NCI-H1694 treated with DMSO at 0.1 percent for 48 hours (cell line): ENCODE results near the gene PLCB1.

Source experiments
- DNase-seq: peaks from one replicate; lab custom pipeline; 2025; lab: John Stamatoyannopoulos, UW

Gene PLCB1

DNA sequence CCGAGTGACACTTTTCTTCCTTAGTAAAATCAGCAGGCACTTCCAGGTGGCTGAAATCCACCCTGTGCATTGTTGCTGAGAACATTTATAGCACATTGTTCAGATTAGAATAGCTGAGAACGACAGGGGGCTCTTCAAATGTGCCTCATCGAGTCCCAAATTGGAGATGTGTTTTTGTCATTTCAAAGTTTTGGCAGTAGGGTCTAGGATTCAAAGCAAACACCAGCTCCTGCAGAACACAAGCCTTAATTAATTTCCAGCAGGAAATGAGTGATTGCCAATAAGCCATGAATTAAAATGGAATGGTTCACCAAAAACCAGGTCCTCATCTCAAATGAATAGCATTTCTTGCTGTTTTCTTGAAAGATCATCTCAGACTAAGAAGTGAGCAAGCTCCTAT lies 171.6 kb downstream of the PLCB1 start:
- no peak for DNase-seq

- no peak for DNase-seq
Observed at GRCh38 chr20:8304124-8304816, 172.2 kb downstream of the PLCB1 start.

GRCh38 chr20:8305449-8305978 lies 173.4 kb downstream of the PLCB1 start:
- no peak for DNase-seq

GRCh38 chr20:8306937-8307336 lies 174.9 kb downstream of the PLCB1 start:
- DNase-seq: no peak

- DNase-seq: no peak
Observed at GRCh38 chr20:8309634-8310033, 177.6 kb downstream of the PLCB1 start.

- no peak for DNase-seq
Observed at GRCh38 chr20:8310618-8311017, 178.6 kb downstream of the PLCB1 start.

GRCh38 chr20:8313073-8313472 lies 181.0 kb downstream of the PLCB1 start:
- DNase-seq: no peak

DNA sequence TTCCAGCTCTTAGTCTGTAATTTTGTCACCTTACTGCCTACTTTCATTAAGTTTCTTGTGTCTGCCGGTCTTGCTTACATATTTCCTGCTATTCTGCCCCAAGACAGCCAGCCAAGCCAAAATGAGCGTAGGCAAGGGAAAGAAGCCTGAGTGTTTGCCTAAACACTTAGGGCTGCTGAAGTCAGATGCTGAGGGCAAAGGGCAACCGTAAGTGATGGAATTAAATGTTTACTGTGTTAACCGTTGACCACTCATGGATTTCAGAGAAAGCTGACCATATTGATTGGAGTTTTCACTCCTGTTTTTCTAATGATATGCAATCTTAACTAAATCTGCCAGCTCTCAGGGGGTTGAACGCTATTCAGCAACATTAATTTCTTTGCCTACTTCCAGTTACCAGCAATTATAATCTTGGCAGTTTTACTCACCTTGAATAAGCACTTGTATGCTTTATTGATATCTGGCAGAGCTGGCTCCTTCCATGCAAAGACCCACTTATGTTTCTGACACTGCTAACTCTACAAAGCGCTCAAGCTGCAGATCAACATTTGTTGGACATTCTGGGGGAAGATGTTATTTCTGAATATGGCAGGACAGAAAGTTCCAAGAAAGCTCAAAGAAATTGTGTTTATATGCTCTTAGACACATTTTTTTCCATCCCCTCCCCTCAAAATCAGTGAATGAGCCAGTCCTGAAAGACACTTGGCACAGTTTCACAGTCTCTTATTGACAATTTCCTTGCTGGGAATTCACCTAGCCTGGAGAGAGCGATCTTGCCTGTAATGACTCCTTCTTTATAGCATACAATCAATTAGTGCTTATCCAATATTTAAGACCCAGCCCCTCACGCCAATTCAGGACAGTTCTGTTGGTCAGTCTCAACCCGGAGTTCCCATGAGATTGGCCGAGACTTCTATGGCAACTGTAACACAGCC lies 183.8 kb downstream of the PLCB1 start:
- DNase-seq: no peak

DNA sequence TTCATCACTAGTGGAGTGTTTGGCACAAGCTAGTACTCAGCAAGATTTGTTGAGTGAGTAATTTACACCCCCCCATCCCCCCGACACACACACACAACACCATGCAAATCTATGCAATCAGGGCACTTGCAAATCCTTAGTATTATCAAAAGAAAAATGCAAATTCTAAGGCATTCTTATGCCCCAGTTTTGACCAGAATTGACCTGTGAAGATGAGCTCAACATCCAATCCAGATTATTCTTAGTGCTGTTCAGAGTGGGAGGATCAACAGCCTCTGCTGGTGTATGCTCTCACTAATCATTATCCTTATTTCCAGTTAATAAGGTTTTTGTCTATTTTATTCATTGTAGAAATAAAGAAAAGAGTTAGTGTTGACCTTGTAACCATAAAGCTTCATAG lies 185.4 kb downstream of the PLCB1 start:
- DNase-seq: no peak

DNA sequence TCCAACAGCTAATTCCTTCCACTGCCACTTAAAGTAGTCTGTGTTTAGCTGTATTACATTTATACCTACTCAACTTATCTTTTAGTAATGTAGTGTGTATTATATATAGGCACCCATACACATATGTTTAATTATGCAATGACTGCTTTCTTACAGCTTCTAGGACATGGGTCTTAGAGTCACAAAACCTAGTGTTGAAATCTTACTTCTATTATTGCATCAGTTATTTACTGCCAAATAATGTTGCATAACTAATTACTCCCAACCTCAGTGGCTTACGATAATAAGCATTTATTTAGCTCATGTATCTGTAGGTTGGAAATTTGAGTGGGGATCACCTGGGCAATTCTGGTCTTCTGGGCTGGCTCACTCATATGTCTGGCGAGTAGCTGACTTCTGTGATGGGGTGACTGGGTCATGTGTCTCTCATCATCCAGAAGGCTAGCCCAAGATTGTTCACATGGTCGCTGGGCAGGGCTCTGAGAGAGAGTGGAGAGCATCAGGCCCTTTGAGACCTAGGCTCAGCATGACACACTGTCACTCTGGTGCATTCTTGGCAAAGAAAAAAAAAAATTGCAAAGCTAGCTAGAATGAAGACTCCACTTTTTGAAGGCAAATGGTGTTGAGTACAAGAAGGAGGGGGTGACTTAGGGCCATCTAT lies 187.0 kb downstream of the PLCB1 start:
- no peak for DNase-seq

GRCh38 chr20:8320306-8320705 lies 188.2 kb downstream of the PLCB1 start:
- no peak for DNase-seq

DNA sequence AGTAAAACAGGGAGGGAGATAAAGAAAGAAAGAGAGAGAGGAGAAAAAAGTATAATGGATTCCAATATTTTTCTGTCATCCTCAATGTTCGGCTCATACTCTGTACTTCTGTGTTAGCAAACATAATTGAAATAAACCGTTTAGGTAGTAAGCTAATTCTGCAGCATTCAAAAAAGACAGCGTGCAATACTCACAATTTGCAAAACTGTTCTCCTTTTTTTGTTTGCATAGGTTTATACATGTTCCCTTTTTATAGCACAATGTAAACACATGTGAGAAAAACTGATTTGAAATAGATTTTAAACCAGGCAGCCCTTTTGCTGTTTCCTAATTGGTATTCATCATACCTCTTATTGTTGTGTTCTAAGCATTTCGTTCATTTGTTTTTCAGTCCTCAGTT lies 188.9 kb downstream of the PLCB1 start:
- no peak for DNase-seq

DNA sequence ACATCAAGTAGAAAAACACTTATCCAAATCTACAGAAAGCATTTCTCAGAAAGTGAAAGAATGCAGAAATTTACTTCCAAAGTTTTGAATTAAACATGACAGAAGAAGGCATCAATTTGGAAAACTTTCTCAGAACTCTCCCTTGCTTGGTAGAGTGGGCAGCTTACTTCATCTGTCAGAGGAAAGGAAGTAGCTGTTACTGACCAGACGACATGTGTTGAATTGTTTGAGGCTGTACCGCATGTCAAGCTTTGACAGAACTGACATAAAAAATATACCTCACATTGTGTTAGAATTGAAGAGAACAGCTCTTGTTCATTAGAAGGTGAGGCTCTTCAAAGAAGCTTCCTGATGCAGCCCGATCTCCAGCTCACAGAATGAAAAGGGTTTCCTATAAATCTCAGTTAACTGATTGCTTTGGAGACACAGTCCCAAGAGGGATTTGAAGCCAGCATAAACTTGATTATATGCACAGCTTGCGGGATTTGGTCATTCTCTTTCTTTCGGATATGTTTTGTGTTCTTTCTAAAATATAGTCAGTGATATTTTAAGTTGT lies 190.7 kb downstream of the PLCB1 start:
- no peak for DNase-seq

- DNase-seq: no peak
Observed at GRCh38 chr20:8326191-8326590, 194.1 kb downstream of the PLCB1 start.

- no peak for DNase-seq
Observed at GRCh38 chr20:8326899-8327298, 194.8 kb downstream of the PLCB1 start.

DNA sequence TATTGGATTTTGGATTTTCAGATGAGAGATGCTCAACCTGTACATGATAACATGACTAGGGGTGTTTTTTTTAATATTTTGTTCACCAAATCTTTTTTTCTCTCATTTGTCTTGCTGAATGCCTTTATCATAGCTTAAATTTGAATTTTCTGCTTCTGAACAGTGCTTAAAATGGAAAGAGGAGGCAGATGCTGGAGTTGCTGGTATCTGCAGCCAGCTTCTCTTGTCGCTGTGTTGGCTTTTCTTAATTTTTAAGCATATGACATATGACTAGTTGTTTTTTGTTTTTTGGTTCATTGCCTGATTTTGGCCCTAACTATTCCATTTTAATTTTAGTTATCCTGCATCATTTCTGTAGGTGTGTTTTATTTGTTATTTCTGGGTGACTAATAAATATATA lies 196.1 kb downstream of the PLCB1 start:
- no peak for DNase-seq

- DNase-seq: no peak
Observed at GRCh38 chr20:8330319-8330784, 198.3 kb downstream of the PLCB1 start.

DNA sequence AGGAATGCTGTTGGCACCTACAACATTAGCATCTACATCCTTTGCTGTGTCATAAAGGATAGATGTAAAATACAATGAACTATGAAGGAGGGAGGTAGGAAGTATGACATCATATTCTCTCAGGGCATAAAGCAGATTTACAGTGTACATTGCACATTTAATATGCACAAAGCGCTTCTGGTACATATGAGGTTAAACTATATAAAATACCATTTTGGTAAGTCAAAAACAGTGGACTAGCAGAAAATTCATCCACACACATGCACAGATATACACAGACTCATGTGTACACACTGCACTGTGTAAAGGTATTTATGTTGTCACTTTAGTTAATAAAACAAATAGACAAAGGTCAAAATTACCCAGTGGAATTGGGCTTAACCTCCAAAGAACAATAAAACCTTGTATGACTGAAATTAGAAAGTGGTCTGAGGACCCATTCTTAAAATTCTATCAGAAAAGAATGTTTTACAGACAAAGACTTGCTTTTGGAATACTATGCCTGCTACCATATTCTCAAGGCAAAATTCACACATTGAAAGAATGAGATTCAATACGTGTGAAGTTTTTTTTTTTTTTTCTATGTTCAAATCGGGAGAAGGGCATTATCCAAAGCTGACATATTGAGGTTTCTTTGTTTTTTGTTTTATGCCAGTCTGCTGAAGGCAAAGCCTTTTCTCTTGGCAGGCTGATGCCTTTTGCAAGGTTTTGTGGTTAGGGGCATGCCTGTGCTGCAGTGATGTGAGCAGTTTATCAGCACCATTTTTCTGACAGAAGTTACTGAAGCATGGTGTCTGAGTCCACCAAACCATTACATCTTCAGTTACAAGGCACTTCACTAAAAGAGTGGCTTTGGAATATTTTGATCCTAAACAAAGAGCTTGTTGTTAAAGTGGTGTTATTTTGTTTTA lies 199.0 kb downstream of the PLCB1 start:
- peak; percentile 68 for DNase-seq

- peak; percentile 14 for DNase-seq
Observed at GRCh38 chr20:8331740-8332412, 199.8 kb downstream of the PLCB1 start.

DNA sequence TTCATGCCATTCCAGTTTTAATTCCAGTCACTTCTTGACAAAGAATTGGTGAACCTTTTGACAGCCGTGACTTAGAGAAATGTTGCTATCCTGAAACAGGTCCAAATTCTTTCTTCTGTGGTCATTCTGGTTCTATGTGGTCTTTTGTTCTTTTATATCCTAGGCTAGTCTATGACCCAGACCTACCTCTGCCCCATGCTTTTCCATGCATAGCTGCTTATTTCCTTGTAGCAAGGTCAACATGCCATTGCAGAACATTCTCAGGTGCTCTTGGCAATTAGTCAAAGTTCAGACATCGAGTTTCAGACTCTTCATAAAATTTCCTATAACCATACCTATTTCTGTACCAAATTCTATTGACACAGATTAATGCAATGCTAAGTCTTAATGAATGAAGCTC lies 202.6 kb downstream of the PLCB1 start:
- DNase-seq: no peak
